Measurements from ENCODE around the gene LCA5.

The LCA5 gene

DNA sequence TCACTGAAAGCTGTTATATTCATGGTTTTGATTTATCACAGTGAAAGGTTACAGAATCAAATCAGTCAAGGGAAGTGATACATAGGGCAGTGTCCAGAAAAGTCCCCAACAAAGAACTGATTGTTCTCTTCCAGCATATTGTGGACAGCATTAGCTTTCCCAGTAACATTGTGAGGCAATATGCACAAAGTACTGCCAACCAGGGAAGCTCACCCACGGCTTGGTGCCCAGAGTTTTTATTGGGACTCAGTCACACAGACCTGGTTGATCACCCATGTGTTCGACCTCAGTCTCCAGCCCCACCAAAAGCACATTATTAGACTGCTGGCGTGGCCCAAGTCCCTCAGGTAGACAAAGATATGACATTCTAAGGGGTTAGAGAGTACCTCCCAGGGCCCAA lies 76.0 kb downstream of the LCA5 start:
- no peak overlapping the region for H3K4me2 ChIP-seq (ENCODE audit: low read length)
- no peaks in the 10 kb centered on the region for H4K20me1 ChIP-seq (ENCODE audit: insufficient read depth, low read length)
- H3K9me3 ChIP-seq (ENCODE audit: low read length): no peaks in the 10 kb centered on the region
- H3K4me1 ChIP-seq (ENCODE audit: insufficient read depth, low read length, severe bottlenecking): no peaks in the 10 kb centered on the region
- no peaks in the 10 kb centered on the region for H3F3A ChIP-seq (ENCODE audit: insufficient read depth, low read length)
- H3K4me3 ChIP-seq (ENCODE audit: low read depth, low read length, poor library complexity, severe bottlenecking): no peak overlapping the region
- no peak overlapping the region for H3K27ac ChIP-seq (ENCODE audit: low read depth, low read length, poor library complexity, severe bottlenecking)
- H3K79me2 ChIP-seq (ENCODE audit: insufficient read depth, low read length): no peaks in the 10 kb centered on the region
- H2AFZ ChIP-seq (ENCODE audit: low read length): no peak overlapping the region
- H3K9ac ChIP-seq (ENCODE audit: low read length): no peak overlapping the region
- TF ChIP-seq, protein P1, sequence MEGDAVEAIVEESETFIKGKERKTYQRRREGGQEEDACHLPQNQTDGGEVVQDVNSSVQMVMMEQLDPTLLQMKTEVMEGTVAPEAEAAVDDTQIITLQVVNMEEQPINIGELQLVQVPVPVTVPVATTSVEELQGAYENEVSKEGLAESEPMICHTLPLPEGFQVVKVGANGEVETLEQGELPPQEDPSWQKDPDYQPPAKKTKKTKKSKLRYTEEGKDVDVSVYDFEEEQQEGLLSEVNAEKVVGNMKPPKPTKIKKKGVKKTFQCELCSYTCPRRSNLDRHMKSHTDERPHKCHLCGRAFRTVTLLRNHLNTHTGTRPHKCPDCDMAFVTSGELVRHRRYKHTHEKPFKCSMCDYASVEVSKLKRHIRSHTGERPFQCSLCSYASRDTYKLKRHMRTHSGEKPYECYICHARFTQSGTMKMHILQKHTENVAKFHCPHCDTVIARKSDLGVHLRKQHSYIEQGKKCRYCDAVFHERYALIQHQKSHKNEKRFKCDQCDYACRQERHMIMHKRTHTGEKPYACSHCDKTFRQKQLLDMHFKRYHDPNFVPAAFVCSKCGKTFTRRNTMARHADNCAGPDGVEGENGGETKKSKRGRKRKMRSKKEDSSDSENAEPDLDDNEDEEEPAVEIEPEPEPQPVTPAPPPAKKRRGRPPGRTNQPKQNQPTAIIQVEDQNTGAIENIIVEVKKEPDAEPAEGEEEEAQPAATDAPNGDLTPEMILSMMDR (IDR thresholded peaks at IDR 0.05; ENCODE audit: low read length): no peak
- no peak for TF ChIP-seq EZH2 (IDR thresholded peaks at IDR 0.05; ENCODE audit: borderline replicate concordance, low read length)
- H3K27me3 ChIP-seq (ENCODE audit: insufficient read depth, low read length): no peaks in the 10 kb centered on the region
- no peaks in the 10 kb centered on the region for H3K9me2 ChIP-seq (ENCODE audit: low read depth, low read length)
- no peaks in the 10 kb centered on the region for H3K36me3 ChIP-seq (ENCODE audit: insufficient read depth, low read length)

DNA sequence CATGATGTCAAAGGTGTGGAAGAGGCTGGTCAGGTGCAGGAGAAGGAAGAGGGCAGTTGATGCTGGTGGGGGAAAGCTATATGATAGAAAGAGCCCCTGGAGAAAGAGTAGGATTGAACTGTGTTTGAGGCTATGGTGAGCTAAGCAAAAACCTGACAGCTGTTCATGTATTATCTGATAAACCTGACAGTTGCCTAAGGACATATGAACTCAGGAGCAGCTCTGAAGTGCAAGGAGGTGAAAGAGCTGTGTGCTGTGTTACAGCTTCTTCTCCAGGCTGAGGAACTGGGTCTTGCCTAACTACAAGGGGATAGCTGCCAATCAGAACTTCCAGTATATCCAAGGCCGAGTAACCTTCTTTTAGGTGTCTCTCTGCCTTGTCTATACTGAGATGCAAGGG lies 81.8 kb downstream of the LCA5 start:
- no peak overlapping the region for H3K4me3 ChIP-seq (ENCODE audit: low read depth, low read length, poor library complexity, severe bottlenecking)
- no peak overlapping the region for H3K4me2 ChIP-seq (ENCODE audit: low read length)
- H3F3A ChIP-seq (ENCODE audit: insufficient read depth, low read length): no peaks in the 10 kb centered on the region
- no peak overlapping the region for H3K27ac ChIP-seq (ENCODE audit: low read depth, low read length, poor library complexity, severe bottlenecking)
- no peaks in the 10 kb centered on the region for H3K79me2 ChIP-seq (ENCODE audit: insufficient read depth, low read length)
- H3K9ac ChIP-seq (ENCODE audit: low read length): no peak overlapping the region
- no peak overlapping the region for H2AFZ ChIP-seq (ENCODE audit: low read length)
- H3K4me1 ChIP-seq (ENCODE audit: insufficient read depth, low read length, severe bottlenecking): no peaks in the 10 kb centered on the region
- no peaks in the 10 kb centered on the region for H3K9me3 ChIP-seq (ENCODE audit: low read length)
- TF ChIP-seq, protein P1 (IDR thresholded peaks at IDR 0.05; ENCODE audit: low read length): no peak
- no peak for TF ChIP-seq EZH2 (IDR thresholded peaks at IDR 0.05; ENCODE audit: borderline replicate concordance, low read length)
- no peaks in the 10 kb centered on the region for H4K20me1 ChIP-seq (ENCODE audit: insufficient read depth, low read length)
- H3K9me2 ChIP-seq (ENCODE audit: low read depth, low read length): no peaks in the 10 kb centered on the region
- H3K27me3 ChIP-seq (ENCODE audit: insufficient read depth, low read length): no peaks in the 10 kb centered on the region
- no peaks in the 10 kb centered on the region for H3K36me3 ChIP-seq (ENCODE audit: insufficient read depth, low read length)

DNA sequence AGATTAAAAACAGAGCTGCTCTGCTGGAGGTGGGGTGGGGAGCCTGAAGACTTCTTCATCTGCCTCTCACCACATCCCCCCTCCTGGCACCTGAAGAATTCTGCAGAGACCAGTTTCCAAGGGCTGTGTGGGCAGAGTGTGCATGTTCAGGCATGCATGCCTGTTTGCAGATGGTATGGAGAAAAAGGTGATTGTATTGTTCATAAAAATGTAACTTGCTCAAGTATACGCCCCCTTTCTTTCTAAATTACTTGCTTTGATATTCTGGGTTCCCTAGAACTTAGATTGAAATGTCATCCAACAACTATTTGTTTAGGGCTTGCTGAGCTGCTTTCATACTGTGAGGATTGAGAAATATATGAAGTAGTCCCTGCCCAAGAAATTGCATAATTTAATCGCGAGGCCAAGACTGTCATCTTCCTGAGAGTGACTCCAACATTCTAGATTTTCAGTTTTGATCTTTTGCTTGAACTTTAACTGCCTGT lies 83.6 kb downstream of the LCA5 start:
- H3F3A ChIP-seq (ENCODE audit: insufficient read depth, low read length): no peaks in the 10 kb centered on the region
- no peaks in the 10 kb centered on the region for H3K9me3 ChIP-seq (ENCODE audit: low read length)
- no peaks in the 10 kb centered on the region for H3K4me1 ChIP-seq (ENCODE audit: insufficient read depth, low read length, severe bottlenecking)
- TF ChIP-seq, protein P1 (IDR thresholded peaks at IDR 0.05; ENCODE audit: low read length): no peak
- H3K27ac ChIP-seq (ENCODE audit: low read depth, low read length, poor library complexity, severe bottlenecking): no peak overlapping the region
- no peak overlapping the region for H3K9ac ChIP-seq (ENCODE audit: low read length)
- no peaks in the 10 kb centered on the region for H3K27me3 ChIP-seq (ENCODE audit: insufficient read depth, low read length)
- H3K9me2 ChIP-seq (ENCODE audit: low read depth, low read length): no peaks in the 10 kb centered on the region
- no peaks in the 10 kb centered on the region for H3K79me2 ChIP-seq (ENCODE audit: insufficient read depth, low read length)
- H3K36me3 ChIP-seq (ENCODE audit: insufficient read depth, low read length): no peaks in the 10 kb centered on the region
- no peak overlapping the region for H2AFZ ChIP-seq (ENCODE audit: low read length)
- no peak overlapping the region for H3K4me3 ChIP-seq (ENCODE audit: low read depth, low read length, poor library complexity, severe bottlenecking)
- H4K20me1 ChIP-seq (ENCODE audit: insufficient read depth, low read length): no peaks in the 10 kb centered on the region
- H3K4me2 ChIP-seq (ENCODE audit: low read length): no peak overlapping the region
